Duodenal mucosa (tissue), 2 donors: Measurements from ENCODE around the gene ADAMTS12.

ENCODE experiments used
- H3K27ac ChIP-seq: one replicate; pipeline ENCODE4 v1.7.0; 2013; ENCODE audit warnings: low read depth, low read length
- H3K27me3 ChIP-seq, 2 donors: one replicate each; pipeline ENCODE4 v1.7.0; 2013; ENCODE audit warnings: low read length in 2 of 2, control low read depth in 1 of 2; ENCODE audit not compliant: insufficient read depth in 2 of 2, control insufficient read depth in 1 of 2
- H3K36me3 ChIP-seq, 2 donors: one replicate each; pipeline ENCODE4 v1.7.0; 2013; ENCODE audit warnings: low read length in 2 of 2, control low read depth in 1 of 2; ENCODE audit not compliant: insufficient read depth in 2 of 2, control insufficient read depth in 1 of 2
- H3K4me1 ChIP-seq, 2 donors: one replicate each; pipeline ENCODE4 v1.7.0; 2013; ENCODE audit warnings: low read length in 2 of 2, control low read depth in 1 of 2; ENCODE audit not compliant: insufficient read depth in 2 of 2, control insufficient read depth in 1 of 2
- H3K4me3 ChIP-seq, 2 donors: one replicate each; pipeline ENCODE4 v1.7.0; 2013; ENCODE audit warnings: low read length in 2 of 2, low read depth in 1 of 2
- H3K9ac ChIP-seq, 2 donors: one replicate each; pipeline ENCODE4 v1.7.0; 2013; ENCODE audit warnings: low read length in 2 of 2, low read depth in 1 of 2
- H3K9me3 ChIP-seq, 2 donors: one replicate each; pipeline ENCODE4 v1.7.0; 2013; ENCODE audit warnings: low read length in 2 of 2, control low read depth in 1 of 2; ENCODE audit not compliant: control insufficient read depth in 1 of 2

The ADAMTS12 gene

GRCh38 chr5:33649549-33650482, 242.0 kb downstream of the ADAMTS12 start:
- Histone ChIP-seq H3K9ac (no peak overlapping the region), H3K27me3 (no peaks in the 10 kb centered on the region), H3K4me1 (peaks cover 5 to 7% of the 10 kb centered on the region in 2 donors), H3K4me3 (no peak overlapping the region), H3K36me3 (no peaks in the 10 kb centered on the region), H3K27ac (no peak overlapping the region), H3K9me3 (no peaks in the 10 kb centered on the region)

GRCh38 chr5:33641744-33642505, 249.9 kb downstream of the ADAMTS12 start:
- no peaks in the 10 kb centered on the region for H3K36me3 ChIP-seq
- no peak overlapping the region for H3K9ac ChIP-seq
- no peaks in the 10 kb centered on the region for H3K27me3 ChIP-seq
- H3K4me3 ChIP-seq: no peak overlapping the region
- no peaks in the 10 kb centered on the region for H3K9me3 ChIP-seq
- no peak overlapping the region for H3K27ac ChIP-seq
- no peaks in the 10 kb centered on the region for H3K4me1 ChIP-seq

DNA sequence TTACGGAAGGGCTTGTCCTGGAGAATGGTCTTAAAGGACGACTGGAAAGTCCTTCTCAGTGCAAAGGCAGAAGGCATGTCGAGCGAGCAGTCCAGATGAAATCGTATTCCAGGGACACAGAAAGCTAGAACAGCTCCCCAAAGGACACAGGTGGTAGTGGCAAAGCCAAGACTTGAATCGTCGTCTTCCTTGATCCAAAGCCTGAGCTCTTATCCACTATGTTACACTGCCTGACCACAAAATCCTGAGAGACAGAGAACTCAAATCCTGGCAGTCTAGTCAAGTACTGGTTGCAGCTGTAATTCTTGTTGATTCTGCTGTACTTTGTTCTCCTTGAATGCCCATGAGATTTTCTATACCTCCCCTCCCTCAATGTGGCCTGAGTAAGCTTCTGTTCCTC, 252.3 kb downstream of the ADAMTS12 start:
- H3K9ac ChIP-seq: no peak overlapping the region
- H3K4me1 ChIP-seq: no peaks in the 10 kb centered on the region
- H3K9me3 ChIP-seq: no peaks in the 10 kb centered on the region
- no peak overlapping the region for H3K27ac ChIP-seq
- H3K4me3 ChIP-seq: no peak overlapping the region
- H3K27me3 ChIP-seq: no peaks in the 10 kb centered on the region
- no peaks in the 10 kb centered on the region for H3K36me3 ChIP-seq

GRCh38 chr5:33637011-33637410, 254.8 kb downstream of the ADAMTS12 start:
- no peak overlapping the region for H3K4me3 ChIP-seq
- no peaks in the 10 kb centered on the region for H3K36me3 ChIP-seq
- H3K9ac ChIP-seq: no peak overlapping the region
- H3K9me3 ChIP-seq: no peaks in the 10 kb centered on the region
- H3K27me3 ChIP-seq: no peaks in the 10 kb centered on the region
- H3K4me1 ChIP-seq: no peaks in the 10 kb centered on the region
- H3K27ac ChIP-seq: no peak overlapping the region

- Histone ChIP-seq H3K36me3 (no peaks in the 10 kb centered on the region), H3K27ac (no peak overlapping the region), H3K9ac (no peak overlapping the region), H3K4me1 (no peaks in the 10 kb centered on the region), H3K27me3 (no peaks in the 10 kb centered on the region), H3K9me3 (no peaks in the 10 kb centered on the region), H3K4me3 (no peak overlapping the region)
Observed at GRCh38 chr5:33635582-33635981, 256.2 kb downstream of the ADAMTS12 start.

- Histone ChIP-seq H3K9ac (no peak overlapping the region), H3K4me1 (no peaks in the 10 kb centered on the region), H3K9me3 (no peaks in the 10 kb centered on the region), H3K27ac (no peak overlapping the region), H3K4me3 (no peak overlapping the region), H3K36me3 (no peaks in the 10 kb centered on the region), H3K27me3 (no peaks in the 10 kb centered on the region)
Observed at GRCh38 chr5:33633699-33634098, 258.1 kb downstream of the ADAMTS12 start.

- Histone ChIP-seq H3K4me3 (no peak overlapping the region), H3K27me3 (no peaks in the 10 kb centered on the region), H3K4me1 (no peaks in the 10 kb centered on the region), H3K9me3 (no peaks in the 10 kb centered on the region), H3K36me3 (no peaks in the 10 kb centered on the region), H3K9ac (no peak overlapping the region), H3K27ac (no peak overlapping the region)
Observed at GRCh38 chr5:33631786-33632185, 260.0 kb downstream of the ADAMTS12 start.

DNA sequence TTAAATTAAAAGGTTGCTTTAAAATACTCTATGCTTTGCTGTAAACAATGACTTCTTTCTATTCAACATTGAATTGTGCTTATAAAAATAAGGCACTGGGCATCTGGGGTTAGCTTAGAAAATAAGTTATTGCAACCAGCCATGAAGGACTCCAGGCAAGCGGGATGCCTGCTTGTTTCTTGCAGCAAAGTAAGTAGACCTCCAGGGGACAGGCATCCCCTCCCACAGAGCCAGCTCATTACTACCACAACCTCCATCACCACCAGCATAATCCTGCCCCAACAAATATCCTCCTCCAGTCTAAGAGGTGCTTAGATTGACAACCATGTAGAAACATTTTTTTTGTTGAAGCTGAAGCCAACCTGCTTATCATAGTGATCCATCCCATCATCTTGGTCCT, 260.7 kb downstream of the ADAMTS12 start:
- H3K9me3 ChIP-seq: no peaks in the 10 kb centered on the region
- H3K4me3 ChIP-seq: no peak overlapping the region

DNA sequence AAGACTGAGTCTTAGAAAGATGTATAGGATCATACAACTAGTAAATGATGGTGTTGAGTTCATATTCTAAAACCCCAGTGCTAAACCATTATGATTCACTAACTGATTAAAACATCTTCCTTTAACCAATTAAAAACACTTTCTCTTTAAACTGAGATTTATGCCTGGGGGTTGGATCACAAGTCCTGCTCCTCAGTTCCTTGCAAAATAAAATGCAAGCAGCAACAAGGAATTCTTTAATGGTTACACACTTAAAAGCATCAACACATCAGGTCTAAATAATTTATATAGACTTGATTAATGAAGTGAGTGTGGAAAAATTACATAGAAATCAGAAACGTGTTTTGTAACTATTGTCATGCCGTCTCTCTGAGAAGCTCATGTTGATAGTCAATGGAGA, 261.8 kb downstream of the ADAMTS12 start:
- H3K4me3 ChIP-seq: no peak overlapping the region
- no peaks in the 10 kb centered on the region for H3K36me3 ChIP-seq
- H3K9ac ChIP-seq: no peak overlapping the region
- no peak overlapping the region for H3K27ac ChIP-seq
- no peaks in the 10 kb centered on the region for H3K9me3 ChIP-seq
- H3K27me3 ChIP-seq: no peaks in the 10 kb centered on the region
- H3K4me1 ChIP-seq: no peaks in the 10 kb centered on the region

More for the DNA sequence above, 260.7 kb downstream of the ADAMTS12 start:
- H3K27me3 ChIP-seq: no peaks in the 10 kb centered on the region
- H3K4me1 ChIP-seq: no peaks in the 10 kb centered on the region
- H3K36me3 ChIP-seq: no peaks in the 10 kb centered on the region
- H3K27ac ChIP-seq: no peak overlapping the region
- H3K9ac ChIP-seq: no peak overlapping the region

DNA sequence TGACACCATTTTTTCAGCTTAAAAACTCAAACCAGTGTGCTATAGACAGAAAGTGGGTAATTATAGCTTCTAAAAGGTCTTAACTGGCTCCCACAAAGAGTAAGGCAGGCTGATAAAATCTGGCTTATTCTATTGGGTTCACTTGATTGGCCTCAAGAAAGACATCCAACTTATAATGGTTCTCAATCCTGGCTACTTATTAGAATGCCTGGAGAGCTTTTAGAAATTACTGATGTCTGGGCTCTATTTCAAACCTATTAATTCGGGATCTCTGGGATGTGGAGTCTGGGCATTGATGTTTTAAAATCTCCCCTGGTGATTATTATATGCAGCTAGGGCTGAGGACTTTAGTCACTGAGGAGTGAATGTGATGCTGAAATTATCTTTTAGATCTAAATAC, 263.0 kb downstream of the ADAMTS12 start:
- H3K9me3 ChIP-seq: no peaks in the 10 kb centered on the region
- H3K4me3 ChIP-seq: no peak overlapping the region
- H3K9ac ChIP-seq: no peak overlapping the region
- no peaks in the 10 kb centered on the region for H3K4me1 ChIP-seq
- H3K27ac ChIP-seq: no peak overlapping the region
- no peaks in the 10 kb centered on the region for H3K36me3 ChIP-seq
- no peaks in the 10 kb centered on the region for H3K27me3 ChIP-seq
